Mucosa of rectum (tissue), 2 donors: ENCODE results near the gene RAD54L.
A peak's percentile ranks its signal among the peaks of the same experiment; 100 is the strongest.

Experiments
- H3K27ac ChIP-seq, 2 donors: one replicate each; pipeline ENCODE4 v1.7.0; 2013; ENCODE audit warnings: inconsistent platforms in 2 of 2, low read depth in 2 of 2, low read length in 2 of 2
- H3K27me3 ChIP-seq, 2 donors: one replicate each; pipeline ENCODE4 v1.7.0; 2013; ENCODE audit warnings: low read length in 2 of 2; ENCODE audit not compliant: control insufficient read depth in 2 of 2, insufficient read depth in 2 of 2
- H3K36me3 ChIP-seq, 2 donors: one replicate each; pipeline ENCODE4 v1.7.0; 2013; ENCODE audit warnings: low read length in 2 of 2; ENCODE audit not compliant: control insufficient read depth in 2 of 2, insufficient read depth in 2 of 2
- H3K4me1 ChIP-seq, 2 donors: one replicate each; pipeline ENCODE4 v1.7.0; 2013; ENCODE audit warnings: low read length in 2 of 2, mild to moderate bottlenecking in 1 of 2; ENCODE audit not compliant: control insufficient read depth in 2 of 2, insufficient read depth in 2 of 2
- H3K4me3 ChIP-seq, 2 donors: one replicate each; pipeline ENCODE4 v1.7.0; 2013; ENCODE audit warnings: low read length in 2 of 2
- H3K9ac ChIP-seq, 2 donors: one replicate each; pipeline ENCODE4 v1.7.0; 2013; ENCODE audit warnings: low read length in 2 of 2, low read depth in 1 of 2, mild to moderate bottlenecking in 1 of 2
- H3K9me3 ChIP-seq, 2 donors: one replicate each; pipeline ENCODE4 v1.7.0; 2013; ENCODE audit warnings: low read length in 2 of 2; ENCODE audit not compliant: control insufficient read depth in 2 of 2
- donor health status: healthy.
- donor health status: Normal muscosa, but diverticular disease.

RAD54L gene

GRCh38 chr1:46247436-46248121 lies at the start of gene RAD54L:
Gene RAD54L (plus strand): TSS chr1:46247763. CDS start chr1:46248406, 643 bp downstream.
- Histone ChIP-seq H3K9me3 (no peaks in the 10 kb centered on the region), H3K27ac (peak within 1 kb of the TSS; percentile 74 to 76)

GRCh38 chr1:46197964-46198811 lies 49.4 kb upstream of the RAD54L start, which contains the start of gene POMGNT1:
Gene POMGNT1 (minus strand): TSS chr1:46198434. CDS start chr1:46197821, 613 bp downstream.
- Histone ChIP-seq H3K4me3 (peak within 1 kb of the TSS; percentile 79 to 91), H3K27ac (peak within 1 kb of the TSS; percentile 77 to 86), H3K4me1 (peaks cover 14 to 17% of the 10 kb centered on the region in 2 donors), H3K36me3 (peaks cover 20 to 26% of the 10 kb centered on the region in 2 donors), H3K9me3 (no peaks in the 10 kb centered on the region), H3K27me3 (no peaks in the 10 kb centered on the region), H3K9ac (peak within 1 kb of the TSS; percentile 90)

More at GRCh38 chr1:46247436-46248121, at the start of gene RAD54L:
- H3K4me3 ChIP-seq: peak within 1 kb of the TSS; percentile 91 to 95
- H3K36me3 ChIP-seq: peaks cover 0 to 2% of the 10 kb centered on the region in 2 donors
- no peaks in the 10 kb centered on the region for H3K27me3 ChIP-seq
- peak within 1 kb of the TSS; percentile 79 to 87 for H3K9ac ChIP-seq
- H3K4me1 ChIP-seq: peaks cover 4 to 7% of the 10 kb centered on the region in 2 donors

- Histone ChIP-seq H3K27me3 (no peaks in the 10 kb centered on the region), H3K4me1 (peaks cover 16 to 17% of the 10 kb centered on the region in 2 donors), H3K36me3 (peaks cover 11 to 16% of the 10 kb centered on the region in 2 donors), H3K4me3 (no peak overlapping the region), H3K9ac (no peak overlapping the region), H3K27ac (no peak overlapping the region), H3K9me3 (no peaks in the 10 kb centered on the region)
Observed at GRCh38 chr1:46199233-46199749, 48.3 kb upstream of the RAD54L start.

- H3K9me3 ChIP-seq: no peaks in the 10 kb centered on the region
- no peaks in the 10 kb centered on the region for H3K36me3 ChIP-seq
- H3K27ac ChIP-seq: peak overlapping the region; percentile 40 to 54
- peak overlapping the region; percentile 67 to 77 for H3K4me3 ChIP-seq
- H3K4me1 ChIP-seq: peaks cover 2% of the 10 kb centered on the region in 2 donors
- H3K9ac ChIP-seq: peak overlapping the region; percentile 20 to 73
- H3K27me3 ChIP-seq: no peaks in the 10 kb centered on the region
Observed at GRCh38 chr1:46203738-46204405, 43.7 kb upstream of the RAD54L start.

- Histone ChIP-seq H3K36me3 (no peaks in the 10 kb centered on the region), H3K4me3 (peak overlapping the region; percentile 67 to 77), H3K4me1 (peaks cover 2% of the 10 kb centered on the region in 2 donors), H3K9ac (peak overlapping the region in 1 of 2 donors; percentile 73), H3K9me3 (no peaks in the 10 kb centered on the region), H3K27me3 (no peaks in the 10 kb centered on the region), H3K27ac (peak overlapping the region in 1 of 2 donors; percentile 54)
Observed at GRCh38 chr1:46204406-46204742, 43.2 kb upstream of the RAD54L start.

GRCh38 chr1:46205141-46205540 lies 42.4 kb upstream of the RAD54L start:
- no peak overlapping the region for H3K9ac ChIP-seq
- H3K36me3 ChIP-seq: no peaks in the 10 kb centered on the region
- peaks cover 2% of the 10 kb centered on the region in 2 donors for H3K4me1 ChIP-seq
- no peak overlapping the region for H3K27ac ChIP-seq
- H3K27me3 ChIP-seq: no peaks in the 10 kb centered on the region
- no peak overlapping the region for H3K4me3 ChIP-seq
- H3K9me3 ChIP-seq: no peaks in the 10 kb centered on the region

- H3K27ac ChIP-seq: no peak overlapping the region
- no peaks in the 10 kb centered on the region for H3K27me3 ChIP-seq
- peaks cover 2% of the 10 kb centered on the region in 2 donors for H3K4me1 ChIP-seq
- no peak overlapping the region for H3K9ac ChIP-seq
- H3K9me3 ChIP-seq: no peaks in the 10 kb centered on the region
- no peaks in the 10 kb centered on the region for H3K36me3 ChIP-seq
- no peak overlapping the region for H3K4me3 ChIP-seq
Observed at GRCh38 chr1:46205791-46206190, 41.8 kb upstream of the RAD54L start.

- Histone ChIP-seq H3K9ac (no peak overlapping the region), H3K27ac (no peak overlapping the region), H3K27me3 (no peaks in the 10 kb centered on the region), H3K4me1 (peaks cover 2% of the 10 kb centered on the region in 2 donors), H3K36me3 (no peaks in the 10 kb centered on the region), H3K9me3 (no peaks in the 10 kb centered on the region), H3K4me3 (no peak overlapping the region)
Observed at GRCh38 chr1:46206399-46206798, 41.2 kb upstream of the RAD54L start.

- H3K4me1 ChIP-seq: no peaks in the 10 kb centered on the region
- H3K27me3 ChIP-seq: no peaks in the 10 kb centered on the region
- H3K4me3 ChIP-seq: no peak overlapping the region
- no peaks in the 10 kb centered on the region for H3K36me3 ChIP-seq
- no peaks in the 10 kb centered on the region for H3K9me3 ChIP-seq
- no peak overlapping the region for H3K27ac ChIP-seq
- no peak overlapping the region for H3K9ac ChIP-seq
Observed at GRCh38 chr1:46210561-46210960, 37.0 kb upstream of the RAD54L start.
